Ovary (tissue), 3 donors: ENCODE data around the gene FXYD4.

Experiments
- CTCF ChIP-seq, 3 donors: fragments of 450-650 bp in 2 of 3; fragments of 200-600 bp in 1 of 3; IDR thresholded peaks; one replicate each; pipeline versions ENCODE4 v1.5.1 to v1.8.0; 2016 to 2022; ENCODE audit warnings: antibody characterized with exemption in 3 of 3, mild to moderate bottlenecking in 1 of 3
- EP300 ChIP-seq: sonication (generic); formaldehyde crosslinking; IDR thresholded peaks from one replicate; pipeline ENCODE4 v1.6.1; 2017; ENCODE audit warnings: antibody characterized with exemption
- POLR2A ChIP-seq: fragments of 450-650 bp; IDR thresholded peaks from one replicate; pipeline ENCODE4 v1.6.1; 2017; ENCODE audit warnings: antibody characterized with exemption, mild to moderate bottlenecking, moderate library complexity
- donor health status: DM: no; HTN: no; CAD: no.

GRCh38 chr10:43391496-43391895 lies 20.1 kb downstream of the FXYD4 start:
- no peak for TF ChIP-seq POLR2A
- TF ChIP-seq CTCF (IDR thresholded peaks at IDR 0.05), result no peak
- no peak for TF ChIP-seq EP300
